Neural progenitor cell (in vitro differentiated cells): ENCODE data around the gene GABRE.

ENCODE experiments used
- EZH2 ChIP-seq: fragments of 200-600 bp; sonication (generic); IDR thresholded peaks from 2 replicates; pipeline ENCODE4 v1.6.1; 2017; ENCODE audit warnings: antibody characterized with exemption, mild to moderate bottlenecking, moderate library complexity
- TF ChIP-seq, protein P1 (sequence below): fragments of 200-600 bp; sonication (generic); IDR thresholded peaks from 2 replicates; pipeline ENCODE4 v1.5.1; 2017; ENCODE audit warnings: antibody characterized with exemption, mild to moderate bottlenecking

DNA sequence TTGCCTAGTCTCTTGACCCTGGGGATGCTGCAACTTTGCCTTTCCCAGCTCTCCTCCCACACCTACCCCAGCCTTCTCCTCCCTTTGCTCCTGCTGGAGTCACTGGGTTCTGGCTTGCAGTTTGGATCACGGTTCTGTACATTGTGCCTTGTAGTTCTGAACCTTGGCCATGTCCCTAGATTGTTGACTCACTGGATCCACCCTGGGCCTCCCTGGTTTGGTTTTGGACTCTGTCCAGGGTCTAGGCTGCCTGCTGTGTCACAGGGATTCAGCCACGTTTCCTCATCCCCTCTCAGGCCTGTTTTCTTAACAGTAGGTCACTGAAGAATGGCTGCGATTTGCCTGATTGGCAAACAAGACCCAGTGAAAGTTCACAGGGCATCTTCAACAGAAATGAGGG, 11.5 kb upstream of the GABRE start:
- no peak for TF ChIP-seq EZH2
- TF ChIP-seq, protein P1, sequence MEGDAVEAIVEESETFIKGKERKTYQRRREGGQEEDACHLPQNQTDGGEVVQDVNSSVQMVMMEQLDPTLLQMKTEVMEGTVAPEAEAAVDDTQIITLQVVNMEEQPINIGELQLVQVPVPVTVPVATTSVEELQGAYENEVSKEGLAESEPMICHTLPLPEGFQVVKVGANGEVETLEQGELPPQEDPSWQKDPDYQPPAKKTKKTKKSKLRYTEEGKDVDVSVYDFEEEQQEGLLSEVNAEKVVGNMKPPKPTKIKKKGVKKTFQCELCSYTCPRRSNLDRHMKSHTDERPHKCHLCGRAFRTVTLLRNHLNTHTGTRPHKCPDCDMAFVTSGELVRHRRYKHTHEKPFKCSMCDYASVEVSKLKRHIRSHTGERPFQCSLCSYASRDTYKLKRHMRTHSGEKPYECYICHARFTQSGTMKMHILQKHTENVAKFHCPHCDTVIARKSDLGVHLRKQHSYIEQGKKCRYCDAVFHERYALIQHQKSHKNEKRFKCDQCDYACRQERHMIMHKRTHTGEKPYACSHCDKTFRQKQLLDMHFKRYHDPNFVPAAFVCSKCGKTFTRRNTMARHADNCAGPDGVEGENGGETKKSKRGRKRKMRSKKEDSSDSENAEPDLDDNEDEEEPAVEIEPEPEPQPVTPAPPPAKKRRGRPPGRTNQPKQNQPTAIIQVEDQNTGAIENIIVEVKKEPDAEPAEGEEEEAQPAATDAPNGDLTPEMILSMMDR = no peak
